GM12891 (cell line): ENCODE measurements around the gene KAT7.

ENCODE experiments used
- PAX5 ChIP-seq: IDR thresholded peaks from 2 replicates; pipeline ENCODE4 v1.6.1; 2011; ENCODE audit warnings: low read length, moderate library complexity, mild to moderate bottlenecking; ENCODE audit not compliant: insufficient read depth, severe bottlenecking
- POLR2A ChIP-seq: IDR thresholded peaks from 2 replicates; pipeline ENCODE4 v1.6.1; 2011; ENCODE audit warnings: low read depth, low read length, control low read depth
- POLR2AphosphoS5 ChIP-seq: IDR thresholded peaks from 2 replicates; pipeline ENCODE4 v1.6.1; 2011; ENCODE audit warnings: low read depth, low read length, control low read depth
- POU2F2 ChIP-seq: IDR thresholded peaks from 2 replicates; pipeline ENCODE4 v1.6.1; 2011; ENCODE audit warnings: low read depth, mild to moderate bottlenecking, control low read depth, low read length, moderate library complexity
- SPI1 ChIP-seq: IDR thresholded peaks from 2 replicates; pipeline ENCODE4 v1.6.1; 2011; ENCODE audit warnings: low read depth, low read length, control low read depth
- TAF1 ChIP-seq: IDR thresholded peaks from 2 replicates; pipeline ENCODE4 v1.6.1; 2011; ENCODE audit warnings: low read depth, low read length, control low read depth

DNA sequence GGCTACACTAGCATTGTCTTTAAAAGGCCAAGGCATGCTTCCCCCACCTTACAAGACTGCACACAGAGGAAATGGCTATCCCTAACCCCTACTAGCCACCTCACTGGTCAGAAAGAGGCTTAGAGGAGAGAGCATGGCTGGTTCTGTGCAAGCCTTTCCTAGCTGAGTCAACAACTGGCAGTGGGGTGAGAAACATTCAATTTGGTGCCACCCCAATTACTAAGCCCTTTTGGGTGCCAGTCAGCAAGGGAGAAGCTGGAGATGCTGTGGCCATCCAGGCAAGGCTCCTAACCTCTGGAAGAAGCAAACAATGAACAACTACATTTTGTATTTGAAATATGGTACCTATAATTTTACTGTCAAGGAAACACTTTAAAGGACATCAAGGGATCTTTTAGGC is 4.7 kb upstream of the KAT7 start:
- TF ChIP-seq POLR2AphosphoS5 (no peak), TAF1 (no peak), POLR2A (no peak), SPI1 (no peak), POU2F2 (no peak), PAX5 (no peak)
